ENCODE data around the gene PRTN3. TPM values are rescaled to one million over a fixed set of nuclear protein-coding genes. Genes with fewer than 3 reads are reported as not detected.
"Not testable (repeated sequence)": the region's sequence is repeated elsewhere in the genome, so short reads cannot be mapped to it uniquely, and the experiment has no call there.

PRTN3 gene
- total RNA-seq, 1 donor from 2014 or later, result not detected

DNA sequence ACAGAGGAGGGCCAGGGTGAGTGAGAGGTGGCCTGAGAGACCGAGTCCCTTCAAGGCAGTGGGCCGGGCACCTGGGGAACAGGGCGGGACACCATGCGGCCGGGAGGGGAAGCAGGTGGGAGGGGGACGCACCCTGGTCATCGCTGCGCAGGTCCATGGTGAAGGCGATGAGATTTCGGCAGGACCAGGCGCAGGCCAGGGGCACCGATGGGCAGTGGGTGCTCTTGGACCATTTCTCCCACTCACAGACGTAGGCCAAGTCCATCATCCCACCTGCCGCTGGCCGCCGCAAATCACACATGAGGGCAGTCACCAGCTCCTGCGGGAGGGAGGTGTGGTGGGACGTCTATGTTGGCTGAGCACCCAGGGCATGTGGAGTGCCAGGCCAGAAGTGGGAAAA, 50.0 kb downstream of the PRTN3 start:
- H3K4me3 ChIP-seq (ENCODE audit: low read depth, low read length), result no peak overlapping the region
- no peak for DNase-seq (ENCODE audit: low read depth)
- TF ChIP-seq, protein P1, sequence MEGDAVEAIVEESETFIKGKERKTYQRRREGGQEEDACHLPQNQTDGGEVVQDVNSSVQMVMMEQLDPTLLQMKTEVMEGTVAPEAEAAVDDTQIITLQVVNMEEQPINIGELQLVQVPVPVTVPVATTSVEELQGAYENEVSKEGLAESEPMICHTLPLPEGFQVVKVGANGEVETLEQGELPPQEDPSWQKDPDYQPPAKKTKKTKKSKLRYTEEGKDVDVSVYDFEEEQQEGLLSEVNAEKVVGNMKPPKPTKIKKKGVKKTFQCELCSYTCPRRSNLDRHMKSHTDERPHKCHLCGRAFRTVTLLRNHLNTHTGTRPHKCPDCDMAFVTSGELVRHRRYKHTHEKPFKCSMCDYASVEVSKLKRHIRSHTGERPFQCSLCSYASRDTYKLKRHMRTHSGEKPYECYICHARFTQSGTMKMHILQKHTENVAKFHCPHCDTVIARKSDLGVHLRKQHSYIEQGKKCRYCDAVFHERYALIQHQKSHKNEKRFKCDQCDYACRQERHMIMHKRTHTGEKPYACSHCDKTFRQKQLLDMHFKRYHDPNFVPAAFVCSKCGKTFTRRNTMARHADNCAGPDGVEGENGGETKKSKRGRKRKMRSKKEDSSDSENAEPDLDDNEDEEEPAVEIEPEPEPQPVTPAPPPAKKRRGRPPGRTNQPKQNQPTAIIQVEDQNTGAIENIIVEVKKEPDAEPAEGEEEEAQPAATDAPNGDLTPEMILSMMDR (conservative IDR thresholded peaks at IDR 0.05; ENCODE audit: low read depth, low read length), result no peak

DNA sequence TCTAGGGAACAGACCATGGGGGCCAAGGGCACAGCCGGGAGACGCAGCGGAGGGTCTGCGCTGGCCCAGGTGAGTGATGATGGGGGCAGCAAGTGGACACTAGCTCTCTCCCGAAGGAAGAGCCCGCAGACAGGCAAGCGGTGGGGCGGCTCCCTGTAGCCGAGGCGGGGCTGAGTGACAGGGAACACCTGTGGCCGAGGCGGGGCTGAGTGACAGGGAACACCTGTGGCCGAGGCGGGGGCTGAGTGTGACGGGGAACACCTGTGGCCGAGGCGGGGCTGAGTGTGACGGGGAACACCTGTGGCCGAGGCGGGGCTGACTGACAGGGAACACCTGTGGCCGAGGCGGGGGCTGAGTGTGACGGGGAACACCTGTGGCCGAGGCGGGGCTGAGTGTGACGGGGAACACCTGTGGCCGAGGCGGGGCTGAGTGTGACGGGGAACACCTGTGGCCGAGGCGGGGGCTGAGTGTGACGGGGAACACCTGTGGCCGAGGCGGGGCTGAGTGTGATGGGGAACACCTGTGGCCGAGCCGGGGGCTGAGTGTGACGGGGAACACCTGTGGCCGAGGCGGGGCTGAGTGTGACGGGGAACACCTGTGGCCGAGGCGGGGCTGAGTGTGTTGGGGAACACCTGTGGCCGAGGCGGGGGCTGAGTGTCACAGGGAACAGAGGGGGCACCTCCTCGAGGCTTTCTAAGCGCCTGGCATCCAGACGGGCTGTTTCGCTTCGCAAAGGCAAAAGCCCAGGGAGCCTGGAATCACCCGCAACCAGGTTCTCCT, 50.8 kb downstream of the PRTN3 start:
- not testable (repeated sequence) for DNase-seq (ENCODE audit: low read depth)
- H3K4me3 ChIP-seq (ENCODE audit: low read depth, low read length), result peak overlapping the region; percentile 89

DNA sequence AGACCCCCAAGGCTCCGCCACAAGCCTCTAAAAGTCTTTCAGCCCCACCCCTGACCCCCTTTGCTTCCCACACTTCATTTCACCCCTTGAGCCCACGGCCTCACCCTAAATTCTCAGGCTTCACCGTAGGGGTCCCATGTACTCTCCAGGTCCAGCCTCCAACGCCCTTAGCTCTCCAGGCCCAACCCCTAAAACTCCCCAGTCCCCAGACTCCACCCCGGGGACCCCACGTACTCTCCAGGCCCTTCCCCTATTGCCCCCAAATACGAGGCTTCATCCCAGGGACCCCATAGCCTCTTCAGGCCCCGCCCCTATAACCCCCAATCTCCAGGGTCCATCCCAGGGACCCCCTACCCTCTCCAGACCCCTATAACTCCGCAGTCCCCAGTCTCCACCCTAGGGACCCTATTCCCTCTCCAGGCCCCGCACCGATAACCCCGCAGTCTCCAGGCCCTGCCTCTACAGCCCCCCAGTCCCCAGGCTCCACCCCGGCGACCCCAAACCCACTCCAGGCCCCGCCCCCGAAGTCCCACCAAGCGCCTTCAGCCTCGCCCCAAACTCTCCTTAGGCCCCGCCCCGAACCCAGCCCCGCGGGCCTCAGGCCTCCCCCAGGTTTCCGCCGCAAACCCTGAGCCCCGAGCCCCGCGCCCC, 51.6 kb downstream of the PRTN3 start:
- DNase-seq (ENCODE audit: low read depth), result no peak
- TF ChIP-seq, protein P1 (conservative IDR thresholded peaks at IDR 0.05; ENCODE audit: low read depth, low read length), result no peak
- H3K4me3 ChIP-seq (ENCODE audit: low read depth, low read length), result peak overlapping the region; percentile 89

DNA sequence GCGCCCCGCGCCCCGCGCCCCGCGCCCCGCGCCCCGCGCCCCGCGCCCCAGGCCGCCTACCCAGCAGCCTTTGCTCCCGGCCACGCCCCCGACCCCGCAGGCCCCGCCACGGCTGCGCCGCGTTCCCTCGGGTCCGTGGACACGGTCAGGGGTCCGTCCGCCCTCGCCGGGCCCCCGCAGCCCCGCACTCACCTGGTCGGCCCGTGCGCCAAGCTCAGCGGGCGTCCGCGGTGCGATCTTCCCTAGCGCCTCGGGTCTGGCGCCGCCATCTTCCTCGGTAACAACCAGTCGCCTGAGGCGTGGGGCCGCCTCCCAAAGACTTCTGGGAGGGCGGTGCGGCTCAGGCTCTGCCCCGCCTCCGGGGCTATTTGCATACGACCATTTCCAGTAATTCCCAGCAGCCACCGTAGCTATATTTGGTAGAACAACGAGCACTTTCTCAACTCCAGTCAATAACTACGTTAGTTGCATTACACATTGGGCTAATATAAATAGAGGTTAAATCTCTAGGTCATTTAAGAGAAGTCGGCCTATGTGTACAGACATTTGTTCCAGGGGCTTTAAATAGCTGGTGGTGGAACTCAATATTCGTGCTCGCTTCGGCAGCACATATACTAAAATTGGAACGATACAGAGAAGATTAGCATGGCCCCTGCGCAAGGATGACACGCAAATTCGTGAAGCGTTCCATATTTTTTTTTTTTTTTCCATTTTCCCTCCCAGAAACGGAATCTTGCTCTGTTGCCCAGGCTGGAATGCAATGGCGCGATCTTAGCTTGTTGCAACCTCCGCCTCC, 52.3 kb downstream of the PRTN3 start, which contains the start of the genes MED16 and RNU6-9:
Gene MED16 (minus strand): TSS at position 294 of the 796 bp plus-strand sequence. CDS start 2,056 bp downstream, outside the sequence.
Gene RNU6-9 (plus strand): TSS at position 591 of the 796 bp plus-strand sequence.
- peak; percentile 59 for DNase-seq (ENCODE audit: low read depth)
- peak within 1 kb of the TSS; percentile 89 for H3K4me3 ChIP-seq (ENCODE audit: low read depth, low read length)
- TF ChIP-seq, protein P1 (conservative IDR thresholded peaks at IDR 0.05; ENCODE audit: low read depth, low read length), result no peak

DNA sequence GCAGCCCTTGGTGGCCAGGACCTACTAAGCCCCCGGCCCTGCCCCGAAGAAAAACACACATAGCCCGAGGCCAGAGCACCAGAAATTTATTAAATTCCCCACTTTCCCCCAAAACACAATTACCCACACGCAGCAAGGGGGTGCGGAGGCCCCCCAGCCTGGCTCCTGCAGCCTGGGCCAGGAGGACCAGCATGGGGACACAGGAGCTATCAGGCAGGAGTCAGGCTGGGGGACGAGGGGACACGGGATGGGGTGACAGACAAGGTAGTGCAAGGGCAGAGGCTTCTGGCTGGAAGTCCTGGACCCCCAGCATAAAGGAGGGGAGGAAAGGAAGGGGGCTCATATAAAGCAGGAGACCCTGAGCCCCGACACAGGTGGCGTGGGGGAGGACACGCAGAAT, 55.6 kb downstream of the PRTN3 start:
- no peak for DNase-seq (ENCODE audit: low read depth)
- TF ChIP-seq, protein P1 (conservative IDR thresholded peaks at IDR 0.05; ENCODE audit: low read depth, low read length), result no peak
- no peak overlapping the region for H3K4me3 ChIP-seq (ENCODE audit: low read depth, low read length)

DNA sequence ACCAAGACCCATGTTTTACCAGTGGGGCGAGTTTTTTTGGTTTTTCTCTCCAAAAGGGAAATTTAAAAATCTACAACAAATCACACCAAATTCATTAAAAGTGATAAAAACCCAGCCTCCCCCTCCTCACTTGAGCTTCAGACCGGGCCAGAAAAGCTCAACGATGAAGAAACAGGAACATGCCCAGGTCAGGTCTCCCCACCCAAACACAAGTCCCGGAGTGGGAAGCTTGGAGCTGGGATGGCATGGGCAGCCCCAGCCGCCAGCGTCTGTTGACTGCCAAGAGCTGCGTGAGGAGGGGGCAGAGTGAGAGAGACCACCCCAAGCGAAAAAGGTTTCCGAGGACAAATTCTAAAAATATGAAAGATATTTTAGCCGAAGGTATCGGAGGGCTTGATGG, 56.2 kb downstream of the PRTN3 start:
- no peak overlapping the region for H3K4me3 ChIP-seq (ENCODE audit: low read depth, low read length)
- TF ChIP-seq, protein P1 (conservative IDR thresholded peaks at IDR 0.05; ENCODE audit: low read depth, low read length), result no peak
- no peak for DNase-seq (ENCODE audit: low read depth)
